ENCODE results near the gene PHF14. TPM values are rescaled to one million over a fixed set of nuclear protein-coding genes. Genes with fewer than 3 reads are reported as not detected.

Gene PHF14
- total RNA-seq, 2 donors from 2014 or later: 52.0 to 53.1 TPM

DNA sequence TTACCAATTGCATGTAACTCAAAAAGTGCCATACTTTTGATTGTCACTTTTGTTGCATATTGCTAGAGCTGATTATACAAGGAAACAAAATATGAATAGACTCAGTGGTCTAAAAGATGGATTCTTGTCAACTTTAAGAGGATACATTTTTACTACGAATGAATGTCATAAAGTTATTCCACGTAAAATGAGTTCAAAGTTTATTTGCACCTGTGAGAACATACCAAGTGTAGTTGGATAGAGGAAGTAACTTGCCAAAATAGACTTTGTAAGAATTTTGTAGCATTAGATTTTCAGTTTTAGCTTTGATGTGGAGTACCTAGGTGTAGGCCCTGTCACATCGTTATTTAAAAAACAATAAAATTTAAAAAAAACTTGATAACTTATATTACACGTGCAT is 106.2 kb downstream of the PHF14 start:
- DNase-seq: no peak
- Histone ChIP-seq H3K36me3 (ENCODE audit: control insufficient read depth, insufficient read depth, low read length) (peaks cover 4% of the 10 kb centered on the region), H3K9ac (ENCODE audit: extremely low read depth, low read length, poor library complexity, severe bottlenecking) (no peak overlapping the region), H3K27me3 (ENCODE audit: control insufficient read depth, insufficient read depth, low read length, poor library complexity, severe bottlenecking) (no peaks in the 10 kb centered on the region), H3K27ac (ENCODE audit: low read depth, low read length) (no peak overlapping the region), H3K4me1 (ENCODE audit: control insufficient read depth, insufficient read depth, low read length) (no peaks in the 10 kb centered on the region), H3K9me3 (ENCODE audit: control insufficient read depth, low read length) (peaks cover 21% of the 10 kb centered on the region), H3K4me3 (ENCODE audit: low read length) (no peak overlapping the region)
- Mint-ChIP-seq H3K9me3 (peaks cover 14% of the 10 kb centered on the region), H3K36me3 (ENCODE audit: low read depth) (peaks cover 21% of the 10 kb centered on the region), H3K27me3 (ENCODE audit: insufficient read depth) (no peaks in the 10 kb centered on the region), H3K4me1 (no peaks in the 10 kb centered on the region), H3K4me3 (no peak overlapping the region), H3K27ac (no peak overlapping the region)
- TF ChIP-seq, protein P1, sequence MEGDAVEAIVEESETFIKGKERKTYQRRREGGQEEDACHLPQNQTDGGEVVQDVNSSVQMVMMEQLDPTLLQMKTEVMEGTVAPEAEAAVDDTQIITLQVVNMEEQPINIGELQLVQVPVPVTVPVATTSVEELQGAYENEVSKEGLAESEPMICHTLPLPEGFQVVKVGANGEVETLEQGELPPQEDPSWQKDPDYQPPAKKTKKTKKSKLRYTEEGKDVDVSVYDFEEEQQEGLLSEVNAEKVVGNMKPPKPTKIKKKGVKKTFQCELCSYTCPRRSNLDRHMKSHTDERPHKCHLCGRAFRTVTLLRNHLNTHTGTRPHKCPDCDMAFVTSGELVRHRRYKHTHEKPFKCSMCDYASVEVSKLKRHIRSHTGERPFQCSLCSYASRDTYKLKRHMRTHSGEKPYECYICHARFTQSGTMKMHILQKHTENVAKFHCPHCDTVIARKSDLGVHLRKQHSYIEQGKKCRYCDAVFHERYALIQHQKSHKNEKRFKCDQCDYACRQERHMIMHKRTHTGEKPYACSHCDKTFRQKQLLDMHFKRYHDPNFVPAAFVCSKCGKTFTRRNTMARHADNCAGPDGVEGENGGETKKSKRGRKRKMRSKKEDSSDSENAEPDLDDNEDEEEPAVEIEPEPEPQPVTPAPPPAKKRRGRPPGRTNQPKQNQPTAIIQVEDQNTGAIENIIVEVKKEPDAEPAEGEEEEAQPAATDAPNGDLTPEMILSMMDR (conservative IDR thresholded peaks at IDR 0.05): no peak
- 92 to 100% methylated on average over 2 to 3 of the region's 4 CpGs for WGBS, 2 experiments (ENCODE audit: insufficient coverage in 1 of 2, insufficient read length in 1 of 2)

DNA sequence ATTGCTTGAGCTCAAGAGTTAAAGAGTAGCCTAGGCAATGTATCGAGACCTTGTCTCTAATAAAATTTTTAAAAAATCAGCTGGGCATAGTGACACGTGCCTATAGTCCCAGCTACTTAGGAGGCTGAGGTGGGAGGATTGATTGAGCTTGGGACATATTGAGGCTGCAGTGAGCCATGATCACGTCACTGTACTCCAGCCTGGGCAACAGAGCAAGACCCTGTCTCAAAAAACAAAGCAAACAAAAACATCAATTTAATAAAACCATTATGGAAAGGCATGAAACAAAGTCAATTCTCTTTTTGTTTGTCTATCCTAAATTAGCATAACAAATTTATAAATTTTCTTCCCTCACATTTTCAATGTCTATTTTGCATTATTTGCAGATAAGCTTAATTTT is 108.4 kb downstream of the PHF14 start:
- H3K4me1 Mint-ChIP-seq: no peaks in the 10 kb centered on the region
- H3K4me1 ChIP-seq (ENCODE audit: control insufficient read depth, insufficient read depth, low read length): no peaks in the 10 kb centered on the region
- no peak for DNase-seq
- peaks cover 14% of the 10 kb centered on the region for H3K9me3 Mint-ChIP-seq
- peaks cover 10% of the 10 kb centered on the region for H3K36me3 ChIP-seq (ENCODE audit: control insufficient read depth, insufficient read depth, low read length)
- TF ChIP-seq, protein P1 (conservative IDR thresholded peaks at IDR 0.05): no peak
- no peak overlapping the region for H3K9ac ChIP-seq (ENCODE audit: extremely low read depth, low read length, poor library complexity, severe bottlenecking)
- no peaks in the 10 kb centered on the region for H3K27me3 Mint-ChIP-seq (ENCODE audit: insufficient read depth)
- 94 to 100% methylated on average over 2 to 3 of the region's 3 CpGs for WGBS, 2 experiments (ENCODE audit: insufficient coverage in 1 of 2, insufficient read length in 1 of 2)
- no peaks in the 10 kb centered on the region for H3K27me3 ChIP-seq (ENCODE audit: control insufficient read depth, insufficient read depth, low read length, poor library complexity, severe bottlenecking)
- no peak overlapping the region for H3K4me3 Mint-ChIP-seq
- peaks cover 21% of the 10 kb centered on the region for H3K9me3 ChIP-seq (ENCODE audit: control insufficient read depth, low read length)
- no peak overlapping the region for H3K27ac Mint-ChIP-seq
- H3K27ac ChIP-seq (ENCODE audit: low read depth, low read length): no peak overlapping the region
- H3K36me3 Mint-ChIP-seq (ENCODE audit: low read depth): peaks cover 21% of the 10 kb centered on the region
- peak overlapping the region; percentile 2 for H3K4me3 ChIP-seq (ENCODE audit: low read length)

DNA sequence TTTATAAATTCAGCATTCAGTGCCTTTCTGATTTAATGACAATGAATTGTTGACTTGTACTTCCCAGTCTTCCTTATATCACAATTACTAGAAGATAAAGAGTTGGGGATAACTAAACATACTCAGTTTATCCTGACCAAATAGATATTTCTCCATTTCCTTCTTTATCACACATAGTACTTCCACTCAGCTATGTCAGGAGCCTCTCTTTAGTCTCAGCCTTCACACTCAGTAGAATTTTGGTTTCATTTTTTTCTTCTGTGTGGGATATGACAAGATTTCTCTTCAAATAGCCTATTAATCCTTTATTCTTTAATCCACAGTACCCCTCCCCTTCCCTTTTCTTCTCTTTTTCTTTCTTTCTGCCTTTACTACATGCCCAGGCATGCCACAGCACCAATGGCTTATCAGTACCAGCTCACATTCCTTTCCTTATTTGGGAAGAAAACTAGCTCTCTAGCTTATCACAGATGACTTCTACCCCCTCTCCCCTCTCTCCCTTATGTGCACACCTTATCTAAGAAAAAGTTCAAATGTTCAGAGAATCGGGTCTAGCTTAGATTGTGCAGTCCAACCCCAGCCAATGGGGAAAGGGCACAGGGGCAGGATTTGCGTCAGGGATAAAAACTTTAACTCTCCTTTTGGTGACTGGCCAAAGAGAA is 109.0 kb downstream of the PHF14 start:
- Histone ChIP-seq H3K4me3 (ENCODE audit: low read length) (peak overlapping the region; percentile 2), H3K9ac (ENCODE audit: extremely low read depth, low read length, poor library complexity, severe bottlenecking) (peak overlapping the region; percentile 39), H3K27me3 (ENCODE audit: control insufficient read depth, insufficient read depth, low read length, poor library complexity, severe bottlenecking) (no peaks in the 10 kb centered on the region), H3K27ac (ENCODE audit: low read depth, low read length) (no peak overlapping the region), H3K9me3 (ENCODE audit: control insufficient read depth, low read length) (peaks cover 21% of the 10 kb centered on the region), H3K4me1 (ENCODE audit: control insufficient read depth, insufficient read depth, low read length) (no peaks in the 10 kb centered on the region), H3K36me3 (ENCODE audit: control insufficient read depth, insufficient read depth, low read length) (peaks cover 10% of the 10 kb centered on the region)
- Mint-ChIP-seq H3K36me3 (ENCODE audit: low read depth) (peaks cover 21% of the 10 kb centered on the region), H3K4me1 (no peaks in the 10 kb centered on the region), H3K9me3 (peaks cover 14% of the 10 kb centered on the region), H3K27ac (peak overlapping the region; percentile 78), H3K4me3 (no peak overlapping the region), H3K27me3 (ENCODE audit: insufficient read depth) (no peaks in the 10 kb centered on the region)
- DNase-seq: peak; percentile 55
- TF ChIP-seq, protein P1 (conservative IDR thresholded peaks at IDR 0.05): no peak
- WGBS, 2 experiments (ENCODE audit: insufficient coverage in 1 of 2, insufficient read length in 1 of 2): 85 to 86% methylated on average over 1 to 2 of the region's 2 CpGs
